Fibroblast of lung (primary cell): ENCODE results near the gene LRRK1. TPM values are rescaled to one million over a fixed set of nuclear protein-coding genes. Genes with fewer than 3 reads are reported as not detected.

ENCODE experiments used
- DNase-seq, 2 donors: peaks; one replicate each; pipeline versions ENCODE4 v3.0.0 to v3.0.0-alpha.2; 2010; ENCODE audit warnings: low read depth in 2 of 2
- H2AFZ ChIP-seq: 2 replicates; pipeline ENCODE4 v1.5.1; 2012; ENCODE audit warnings: low read length, control low read depth, inconsistent platforms
- H3K27ac ChIP-seq: 2 replicates; pipeline ENCODE4 v1.5.1; 2011; ENCODE audit warnings: low read length, control low read depth; ENCODE audit not compliant: insufficient read depth
- H3K27me3 ChIP-seq: 2 replicates; pipeline ENCODE4 v1.5.1; 2011; ENCODE audit warnings: mild to moderate bottlenecking, low read length; ENCODE audit not compliant: control insufficient read depth, insufficient read depth
- H3K36me3 ChIP-seq: 2 replicates; pipeline ENCODE4 v1.5.1; 2011; ENCODE audit warnings: low read length; ENCODE audit not compliant: control insufficient read depth, insufficient read depth
- H3K4me1 ChIP-seq: 2 replicates; pipeline ENCODE4 v1.5.1; 2011; ENCODE audit warnings: low read length; ENCODE audit not compliant: control insufficient read depth, insufficient read depth; ENCODE audit errors: extremely low read depth
- H3K4me2 ChIP-seq: 2 replicates; pipeline ENCODE4 v1.5.1; 2011; ENCODE audit warnings: low read length, control low read depth; ENCODE audit not compliant: insufficient read depth; ENCODE audit errors: extremely low read depth
- H3K4me3 ChIP-seq, 4 experiments: fragments of 200-600 bp in 1 of 4; sonication (generic) in 1 of 4; replicated peaks in 1 of 4; 2 replicates each; pipeline ENCODE4 v1.5.1; 2011 to 2016; ENCODE audit warnings: low read length in 4 of 4, low read depth in 3 of 4, mild to moderate bottlenecking in 3 of 4, control low read depth in 2 of 4, inconsistent platforms in 1 of 4, mixed read lengths in 1 of 4; ENCODE audit not compliant: insufficient read depth in 1 of 4; ENCODE audit errors: control extremely low read depth in 1 of 4
- H3K79me2 ChIP-seq: 2 replicates; pipeline ENCODE4 v1.5.1; 2012; ENCODE audit warnings: mild to moderate bottlenecking, low read length, inconsistent platforms; ENCODE audit not compliant: control insufficient read depth, insufficient read depth
- H3K9ac ChIP-seq: 2 replicates; pipeline ENCODE4 v1.5.1; 2011; ENCODE audit warnings: mild to moderate bottlenecking, low read length, control low read depth; ENCODE audit not compliant: insufficient read depth
- H3K9me3 ChIP-seq: 2 replicates; pipeline ENCODE4 v1.5.1; 2012; ENCODE audit warnings: low read depth, low read length; ENCODE audit not compliant: control insufficient read depth, insufficient read depth
- H4K20me1 ChIP-seq: 2 replicates; pipeline ENCODE4 v1.5.1; 2011; ENCODE audit warnings: low read length; ENCODE audit not compliant: control insufficient read depth, insufficient read depth; ENCODE audit errors: extremely low read depth
- EZH2 ChIP-seq: IDR thresholded peaks from 2 replicates; pipeline ENCODE4 v1.5.1; 2012; ENCODE audit warnings: low read length, control low read depth, mild to moderate bottlenecking; ENCODE audit errors: missing control alignments
- polyA plus RNA-seq, 2 donors: library from polyadenylated mRNA; depleted of rRNA in 1 of 2; stranded (reverse) in 1 of 2; unstranded in 1 of 2; fragments of >200 nt; gene quantifications; 2 replicates each; pipeline ENCODE4 v1.2.1, GENCODE V29; 2011 to 2012; ENCODE audit warnings: missing spikeins in 1 of 2
- total RNA-seq: library from RNA; depleted of rRNA; stranded (reverse); fragments of >200 nt; gene quantifications from 2 replicates; pipeline ENCODE4 v1.2.1, GENCODE V29; 2014
- TF ChIP-seq, protein P1 (sequence below), 2 donors: IDR thresholded peaks in 1 of 2; conservative IDR thresholded peaks in 1 of 2; 1 replicate in 1 of 2; 2 replicates in 1 of 2; pipeline ENCODE4 v1.5.1; 2011 to 2012; ENCODE audit warnings: low read length in 2 of 2, control low read depth in 1 of 2, inconsistent platforms in 1 of 2, low read depth in 1 of 2, mild to moderate bottlenecking in 1 of 2

Gene LRRK1
- total and polyA plus RNA-seq, 2 donors (not counting 1 experiment from before 2014, with no cell fraction given), result 3.8 to 12.2 TPM

GRCh38 chr15:101003706-101004105 is 84.5 kb downstream of the LRRK1 start:
- Histone ChIP-seq H3K9me3 (no peaks in the 10 kb centered on the region), H3K27ac (no peak overlapping the region), H3K9ac (no peak overlapping the region), H3K4me2 (no peak overlapping the region), H3K79me2 (no peaks in the 10 kb centered on the region), H3K36me3 (no peaks in the 10 kb centered on the region), H3K27me3 (no peaks in the 10 kb centered on the region), H3K4me3 (no peak overlapping the region), H3K4me1 (peaks cover 2% of the 10 kb centered on the region), H4K20me1 (no peaks in the 10 kb centered on the region), H2AFZ (no peak overlapping the region)
- TF ChIP-seq, protein P1, sequence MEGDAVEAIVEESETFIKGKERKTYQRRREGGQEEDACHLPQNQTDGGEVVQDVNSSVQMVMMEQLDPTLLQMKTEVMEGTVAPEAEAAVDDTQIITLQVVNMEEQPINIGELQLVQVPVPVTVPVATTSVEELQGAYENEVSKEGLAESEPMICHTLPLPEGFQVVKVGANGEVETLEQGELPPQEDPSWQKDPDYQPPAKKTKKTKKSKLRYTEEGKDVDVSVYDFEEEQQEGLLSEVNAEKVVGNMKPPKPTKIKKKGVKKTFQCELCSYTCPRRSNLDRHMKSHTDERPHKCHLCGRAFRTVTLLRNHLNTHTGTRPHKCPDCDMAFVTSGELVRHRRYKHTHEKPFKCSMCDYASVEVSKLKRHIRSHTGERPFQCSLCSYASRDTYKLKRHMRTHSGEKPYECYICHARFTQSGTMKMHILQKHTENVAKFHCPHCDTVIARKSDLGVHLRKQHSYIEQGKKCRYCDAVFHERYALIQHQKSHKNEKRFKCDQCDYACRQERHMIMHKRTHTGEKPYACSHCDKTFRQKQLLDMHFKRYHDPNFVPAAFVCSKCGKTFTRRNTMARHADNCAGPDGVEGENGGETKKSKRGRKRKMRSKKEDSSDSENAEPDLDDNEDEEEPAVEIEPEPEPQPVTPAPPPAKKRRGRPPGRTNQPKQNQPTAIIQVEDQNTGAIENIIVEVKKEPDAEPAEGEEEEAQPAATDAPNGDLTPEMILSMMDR (conservative IDR thresholded peaks at IDR 0.05 in 1 of 2, IDR thresholded peaks at IDR 0.05 in 1 of 2; ENCODE audit: low read depth in 1 of 2, low read length in 2 of 2), result no peak
- no peak for TF ChIP-seq EZH2
- DNase-seq, result no peak

DNA sequence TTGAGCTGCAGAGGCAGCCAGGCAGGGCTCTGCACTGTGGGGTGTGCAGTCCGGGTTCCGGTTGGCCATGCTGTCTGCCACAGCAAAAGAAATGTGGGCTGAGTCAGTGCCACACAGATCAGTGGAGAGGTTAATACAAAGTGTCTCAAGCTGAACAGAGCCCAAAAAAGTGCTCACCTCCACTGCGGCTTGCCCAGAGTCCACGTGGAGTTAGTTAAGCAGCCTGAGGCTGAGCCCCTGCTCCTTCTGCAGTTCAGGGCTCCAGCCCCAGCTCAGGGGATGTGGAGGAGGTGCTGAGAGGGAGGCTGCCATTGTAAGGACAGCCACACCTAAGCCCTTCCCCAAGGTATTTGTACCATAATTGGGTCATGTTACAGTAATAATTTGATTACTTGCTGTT is 85.3 kb downstream of the LRRK1 start:
- DNase-seq, result no peak
- Histone ChIP-seq H3K9ac (no peak overlapping the region), H3K9me3 (no peaks in the 10 kb centered on the region), H3K4me3 (no peak overlapping the region), H4K20me1 (no peaks in the 10 kb centered on the region), H3K4me2 (no peak overlapping the region), H3K27ac (no peak overlapping the region), H2AFZ (no peak overlapping the region), H3K27me3 (no peaks in the 10 kb centered on the region), H3K4me1 (peaks cover 2% of the 10 kb centered on the region), H3K79me2 (no peaks in the 10 kb centered on the region), H3K36me3 (no peaks in the 10 kb centered on the region)
- TF ChIP-seq, protein P1 (conservative IDR thresholded peaks at IDR 0.05 in 1 of 2, IDR thresholded peaks at IDR 0.05 in 1 of 2; ENCODE audit: low read depth in 1 of 2, low read length in 2 of 2), result no peak
- no peak for TF ChIP-seq EZH2

GRCh38 chr15:101004986-101005747 is 86.0 kb downstream of the LRRK1 start:
- Histone ChIP-seq H3K27ac (no peak overlapping the region), H3K9me3 (no peaks in the 10 kb centered on the region)
- no peak for DNase-seq

More at GRCh38 chr15:101004986-101005747, 86.0 kb downstream of the LRRK1 start:
- no peak for TF ChIP-seq EZH2
- TF ChIP-seq, protein P1 (conservative IDR thresholded peaks at IDR 0.05 in 1 of 2, IDR thresholded peaks at IDR 0.05 in 1 of 2; ENCODE audit: low read depth in 1 of 2, low read length in 2 of 2), result no peak
- H2AFZ ChIP-seq, result no peak overlapping the region
- H3K4me1 ChIP-seq, result peaks cover 2% of the 10 kb centered on the region
- H3K27me3 ChIP-seq, result no peaks in the 10 kb centered on the region
- no peak overlapping the region for H3K4me3 ChIP-seq
- no peak overlapping the region for H3K9ac ChIP-seq
- H3K79me2 ChIP-seq, result no peaks in the 10 kb centered on the region
- H3K4me2 ChIP-seq, result no peak overlapping the region
- H3K36me3 ChIP-seq, result no peaks in the 10 kb centered on the region
- no peaks in the 10 kb centered on the region for H4K20me1 ChIP-seq
